ENCODE results near the gene SNX25.
"Not testable (repeated sequence)": the region's sequence is repeated elsewhere in the genome, so short reads cannot be mapped to it uniquely, and the experiment has no call there.

SNX25 gene

GRCh38 chr4:185196437-185196836, 13.0 kb upstream of the SNX25 start:
- H3K27me3 ChIP-seq (ENCODE audit: insufficient read depth, low read length): no peaks in the 10 kb centered on the region
- H4K20me1 ChIP-seq (ENCODE audit: insufficient read depth, low read length): no peaks in the 10 kb centered on the region
- H3K27ac ChIP-seq (ENCODE audit: low read depth, low read length, poor library complexity, severe bottlenecking): no peak overlapping the region
- no peaks in the 10 kb centered on the region for H3K9me2 ChIP-seq (ENCODE audit: low read depth, low read length)
- TF ChIP-seq EZH2 (IDR thresholded peaks at IDR 0.05; ENCODE audit: borderline replicate concordance, low read length): no peak
- no peak for TF ChIP-seq CTCF (IDR thresholded peaks at IDR 0.05; ENCODE audit: low read length)
- no peak overlapping the region for H3K9ac ChIP-seq (ENCODE audit: low read length)
- H3K4me1 ChIP-seq (ENCODE audit: insufficient read depth, low read length, severe bottlenecking): peaks cover 24% of the 10 kb centered on the region
- H3K79me2 ChIP-seq (ENCODE audit: insufficient read depth, low read length): peaks cover 43% of the 10 kb centered on the region
- peaks cover 7% of the 10 kb centered on the region; the same call in 1 of the 2 replicates for H3K36me3 ChIP-seq (ENCODE audit: insufficient read depth, low read length)
- H3F3A ChIP-seq (ENCODE audit: insufficient read depth, low read length): no peaks in the 10 kb centered on the region
- H3K9me3 ChIP-seq (ENCODE audit: low read length): no peaks in the 10 kb centered on the region
- H3K4me2 ChIP-seq (ENCODE audit: low read length): no peak overlapping the region
- H3K4me3 ChIP-seq (ENCODE audit: low read depth, low read length, poor library complexity, severe bottlenecking): no peak overlapping the region
- H2AFZ ChIP-seq (ENCODE audit: low read length): no peak overlapping the region

- H3K27ac ChIP-seq (ENCODE audit: low read depth, low read length, poor library complexity, severe bottlenecking); H4K20me1 ChIP-seq (ENCODE audit: insufficient read depth, low read length); H3K36me3 ChIP-seq (ENCODE audit: insufficient read depth, low read length); H3K9me3 ChIP-seq (ENCODE audit: low read length); H3K9ac ChIP-seq (ENCODE audit: low read length); H3K9me2 ChIP-seq (ENCODE audit: low read depth, low read length); H3K4me3 ChIP-seq (ENCODE audit: low read depth, low read length, poor library complexity, severe bottlenecking); H3K27me3 ChIP-seq (ENCODE audit: insufficient read depth, low read length); H3F3A ChIP-seq (ENCODE audit: insufficient read depth, low read length); H2AFZ ChIP-seq (ENCODE audit: low read length); H3K4me2 ChIP-seq (ENCODE audit: low read length): not testable (repeated sequence)
- Histone ChIP-seq H3K79me2 (ENCODE audit: insufficient read depth, low read length) (peaks cover 51% of the 10 kb centered on the region), H3K4me1 (ENCODE audit: insufficient read depth, low read length, severe bottlenecking) (peaks cover 30% of the 10 kb centered on the region)
Measured at GRCh38 chr4:185198189-185198588, 11.2 kb upstream of the SNX25 start.

- Histone ChIP-seq H3K9me3 (ENCODE audit: low read length) (no peaks in the 10 kb centered on the region), H3K9ac (ENCODE audit: low read length) (peak overlapping the region; percentile 83), H3K79me2 (ENCODE audit: insufficient read depth, low read length) (peaks cover 21% of the 10 kb centered on the region), H3K27ac (ENCODE audit: low read depth, low read length, poor library complexity, severe bottlenecking) (peak overlapping the region; percentile 83), H2AFZ (ENCODE audit: low read length) (no peak overlapping the region), H3K4me1 (ENCODE audit: insufficient read depth, low read length, severe bottlenecking) (peaks cover 43% of the 10 kb centered on the region), H3K27me3 (ENCODE audit: insufficient read depth, low read length) (no peaks in the 10 kb centered on the region), H4K20me1 (ENCODE audit: insufficient read depth, low read length) (no peaks in the 10 kb centered on the region), H3K9me2 (ENCODE audit: low read depth, low read length) (no peaks in the 10 kb centered on the region), H3K36me3 (ENCODE audit: insufficient read depth, low read length) (no peaks in the 10 kb centered on the region), H3F3A (ENCODE audit: insufficient read depth, low read length) (no peaks in the 10 kb centered on the region), H3K4me2 (ENCODE audit: low read length) (peak overlapping the region; percentile 86), H3K4me3 (ENCODE audit: low read depth, low read length, poor library complexity, severe bottlenecking) (peak overlapping the region; percentile 74)
- TF ChIP-seq CTCF (IDR thresholded peaks at IDR 0.05; ENCODE audit: low read length): no peak
Measured at GRCh38 chr4:185201977-185202962, 7.1 kb upstream of the SNX25 start.
